DND-41 (cell line): ENCODE results near the gene ZNF548.

Source experiments
- EZH2 ChIP-seq: IDR thresholded peaks from 3 replicates; pipeline ENCODE4 v1.6.1; 2012; ENCODE audit warnings: borderline replicate concordance, low read depth, mild to moderate bottlenecking, moderate library complexity, low read length, inconsistent platforms; ENCODE audit not compliant: severe bottlenecking
- TF ChIP-seq, protein P1 (sequence below): IDR thresholded peaks from 2 replicates; pipeline ENCODE4 v1.5.1; 2012; ENCODE audit warnings: borderline replicate concordance, low read length, moderate library complexity, mild to moderate bottlenecking; ENCODE audit not compliant: poor library complexity, severe bottlenecking; ENCODE audit errors: extremely low read depth

DNA sequence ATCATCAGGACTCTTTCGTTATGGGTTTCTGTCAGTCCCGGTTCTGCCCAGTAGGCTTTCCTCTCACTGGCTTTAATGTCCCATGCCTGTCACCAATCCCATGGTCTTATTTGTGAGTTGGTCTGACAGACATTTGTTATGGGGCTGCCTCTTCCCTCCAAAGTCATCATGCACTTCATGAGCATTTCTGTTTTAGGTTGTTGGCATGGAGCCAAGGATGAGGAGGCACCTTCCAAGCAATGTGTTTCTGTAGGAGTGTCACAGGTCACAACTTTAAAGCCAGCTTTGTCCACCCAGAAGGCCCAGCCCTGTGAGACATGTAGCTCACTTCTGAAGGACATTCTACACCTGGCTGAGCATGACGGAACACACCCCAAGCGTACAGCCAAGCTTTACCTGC lies 29.8 kb downstream of the ZNF548 start:
- TF ChIP-seq, protein P1, sequence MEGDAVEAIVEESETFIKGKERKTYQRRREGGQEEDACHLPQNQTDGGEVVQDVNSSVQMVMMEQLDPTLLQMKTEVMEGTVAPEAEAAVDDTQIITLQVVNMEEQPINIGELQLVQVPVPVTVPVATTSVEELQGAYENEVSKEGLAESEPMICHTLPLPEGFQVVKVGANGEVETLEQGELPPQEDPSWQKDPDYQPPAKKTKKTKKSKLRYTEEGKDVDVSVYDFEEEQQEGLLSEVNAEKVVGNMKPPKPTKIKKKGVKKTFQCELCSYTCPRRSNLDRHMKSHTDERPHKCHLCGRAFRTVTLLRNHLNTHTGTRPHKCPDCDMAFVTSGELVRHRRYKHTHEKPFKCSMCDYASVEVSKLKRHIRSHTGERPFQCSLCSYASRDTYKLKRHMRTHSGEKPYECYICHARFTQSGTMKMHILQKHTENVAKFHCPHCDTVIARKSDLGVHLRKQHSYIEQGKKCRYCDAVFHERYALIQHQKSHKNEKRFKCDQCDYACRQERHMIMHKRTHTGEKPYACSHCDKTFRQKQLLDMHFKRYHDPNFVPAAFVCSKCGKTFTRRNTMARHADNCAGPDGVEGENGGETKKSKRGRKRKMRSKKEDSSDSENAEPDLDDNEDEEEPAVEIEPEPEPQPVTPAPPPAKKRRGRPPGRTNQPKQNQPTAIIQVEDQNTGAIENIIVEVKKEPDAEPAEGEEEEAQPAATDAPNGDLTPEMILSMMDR, result no peak
- TF ChIP-seq EZH2, result no peak
